Natural killer cell (primary cell): ENCODE measurements around the gene PPFIA2. TPM values are rescaled to one million over a fixed set of nuclear protein-coding genes. Genes with fewer than 3 reads are reported as not detected.

Experiments
- ATAC-seq, 3 donors: fragments of 150-1000 bp in 2 of 3; fragments of 200-7000 bp in 1 of 3; cut with Tn5 transposase; 1 replicate in 1 of 3; 2 replicates in 2 of 3; pipeline ENCODE4 v1.10.0; 2021; ENCODE audit warnings: mild to moderate bottlenecking in 2 of 3, moderate library complexity in 2 of 3
- DNase-seq, 2 donors: peaks; one replicate each; pipeline versions ENCODE4 v3.0.0 to v3.0.0-alpha.2; 2013 to 2021; ENCODE audit warnings: mixed read lengths in 1 of 2
- H3K27ac ChIP-seq: one replicate; pipeline ENCODE4 v1.5.1; 2013; ENCODE audit warnings: mild to moderate bottlenecking, low read length
- H3K27me3 ChIP-seq: one replicate; pipeline ENCODE4 v1.6.1; 2013; ENCODE audit warnings: low read length; ENCODE audit not compliant: control insufficient read depth, insufficient read depth
- H3K36me3 ChIP-seq: one replicate; pipeline ENCODE4 v1.6.1; 2013; ENCODE audit warnings: low read length; ENCODE audit not compliant: control insufficient read depth, insufficient read depth
- H3K4me1 ChIP-seq: one replicate; pipeline ENCODE4 v1.6.1; 2013; ENCODE audit warnings: low read length; ENCODE audit not compliant: control insufficient read depth, insufficient read depth
- H3K4me3 ChIP-seq: one replicate; pipeline ENCODE4 v1.5.1; 2013; ENCODE audit warnings: low read length
- H3K9me3 ChIP-seq: one replicate; pipeline ENCODE4 v1.6.1; 2013; ENCODE audit warnings: low read length; ENCODE audit not compliant: control insufficient read depth, insufficient read depth
- H3K27ac Mint-ChIP-seq, 2 donors: one replicate each; pipeline ENCODE4 v1.8.0; 2022; ENCODE audit warnings: mild to moderate bottlenecking in 2 of 2, mixed read lengths in 2 of 2, moderate library complexity in 1 of 2
- H3K27me3 Mint-ChIP-seq, 2 donors: one replicate each; pipeline ENCODE4 v1.8.0; 2022; ENCODE audit warnings: low read depth in 2 of 2, mixed read lengths in 2 of 2
- H3K36me3 Mint-ChIP-seq: one replicate; pipeline ENCODE4 v1.8.0; 2022; ENCODE audit warnings: mixed read lengths
- H3K4me1 Mint-ChIP-seq, 2 donors: one replicate each; pipeline ENCODE4 v1.8.0; 2022; ENCODE audit warnings: mixed read lengths in 2 of 2
- H3K4me3 Mint-ChIP-seq: one replicate; pipeline ENCODE4 v1.8.0; 2022; ENCODE audit warnings: mild to moderate bottlenecking, moderate library complexity, mixed read lengths
- H3K9me3 Mint-ChIP-seq, 2 donors: one replicate each; pipeline ENCODE4 v1.8.0; 2022; ENCODE audit warnings: mixed read lengths in 2 of 2
- CTCF ChIP-seq: fragments of 200-600 bp; IDR thresholded peaks from one replicate; pipeline ENCODE4 v1.8.0; 2022; ENCODE audit warnings: antibody characterized with exemption
- WGBS: methylation state at CpG from one replicate; pipeline ENCODE4 v1.1.7; 2013; ENCODE audit warnings: missing lambda C conversion rate; ENCODE audit not compliant: insufficient coverage; 5-methylcytosine and 5-hydroxymethylcytosine counted together
- intact Hi-C: fragments of 100-400 bp; cut with micrococcal nuclease; formaldehyde crosslinking; loops from one replicate; pipeline ENCODE4 v1.14.2; 2022
- total RNA-seq, 4 donors: library from RNA; stranded (reverse); fragments of 120-200 nt in 1 of 4; gene quantifications; one replicate each; pipeline versions ENCODE4 v1.2.3 to v1.2.4, GENCODE V29; 2013 to 2022

PPFIA2 gene
- total RNA-seq, 3 donors from 2014 or later (not counting 1 experiment from before 2014, with no cell fraction given) = not detected

- no peak for ATAC-seq
- H3K4me3 Mint-ChIP-seq = no peak overlapping the region
Observed at GRCh38 chr12:81378601-81379285, 380.4 kb downstream of the PPFIA2 start.

GRCh38 chr12:81377771-81378170 is 381.4 kb downstream of the PPFIA2 start:
- Mint-ChIP-seq H3K27ac (no peak overlapping the region), H3K36me3 (no peaks in the 10 kb centered on the region), H3K27me3 (no peaks in the 10 kb centered on the region), H3K4me1 (no peaks in the 10 kb centered on the region), H3K9me3 (peaks cover 4 to 6% of the 10 kb centered on the region in 2 donors), H3K4me3 (no peak overlapping the region)
- Histone ChIP-seq H3K27ac (no peak overlapping the region), H3K4me3 (no peak overlapping the region), H3K9me3 (peaks cover 3% of the 10 kb centered on the region), H3K4me1 (no peaks in the 10 kb centered on the region), H3K27me3 (no peaks in the 10 kb centered on the region), H3K36me3 (no peaks in the 10 kb centered on the region)
- whole genome bisulfite sequencing = 96% methylated on average over 4 of the region's 4 CpGs
- ATAC-seq (no peak), DNase-seq (no peak)
- intact Hi-C loops = no loop called here
- TF ChIP-seq CTCF = no peak

More at GRCh38 chr12:81378601-81379285, 380.4 kb downstream of the PPFIA2 start:
- H3K4me1 Mint-ChIP-seq = no peaks in the 10 kb centered on the region
- intact Hi-C loops = no loop called here
- Histone ChIP-seq H3K9me3 (peaks cover 3% of the 10 kb centered on the region), H3K4me1 (no peaks in the 10 kb centered on the region), H3K27ac (no peak overlapping the region), H3K36me3 (no peaks in the 10 kb centered on the region), H3K4me3 (no peak overlapping the region), H3K27me3 (no peaks in the 10 kb centered on the region)
- no peak for DNase-seq
- H3K36me3 Mint-ChIP-seq = no peaks in the 10 kb centered on the region
- 100% methylated on average over 1 of the region's 4 CpGs for WGBS
- H3K27me3 Mint-ChIP-seq = no peaks in the 10 kb centered on the region
- no peak for TF ChIP-seq CTCF
- peaks cover 4 to 6% of the 10 kb centered on the region in 2 donors for H3K9me3 Mint-ChIP-seq
- no peak overlapping the region for H3K27ac Mint-ChIP-seq

GRCh38 chr12:81375969-81376368 is 383.2 kb downstream of the PPFIA2 start:
- no peaks in the 10 kb centered on the region for H3K9me3 ChIP-seq
- ATAC-seq (no peak), DNase-seq (no peak)
- H3K4me3 ChIP-seq = no peak overlapping the region
- Mint-ChIP-seq H3K4me1 (no peaks in the 10 kb centered on the region), H3K9me3 (peaks cover 4 to 6% of the 10 kb centered on the region in 2 donors), H3K27me3 (no peaks in the 10 kb centered on the region), H3K36me3 (no peaks in the 10 kb centered on the region), H3K27ac (no peak overlapping the region), H3K4me3 (no peak overlapping the region)
- intact Hi-C loops = no loop called here
- TF ChIP-seq CTCF = no peak
- WGBS = 83% methylated on average over 2 of the region's 3 CpGs
- H3K4me1 ChIP-seq = no peaks in the 10 kb centered on the region
- no peaks in the 10 kb centered on the region for H3K27me3 ChIP-seq
- H3K27ac ChIP-seq = no peak overlapping the region
- no peaks in the 10 kb centered on the region for H3K36me3 ChIP-seq

- TF ChIP-seq CTCF = no peak
- no peaks in the 10 kb centered on the region for H3K27me3 ChIP-seq
- ATAC-seq (no peak), DNase-seq (no peak)
- Mint-ChIP-seq H3K36me3 (no peaks in the 10 kb centered on the region), H3K4me3 (no peak overlapping the region), H3K9me3 (peaks cover 5 to 6% of the 10 kb centered on the region in 2 donors), H3K27me3 (no peaks in the 10 kb centered on the region), H3K4me1 (no peaks in the 10 kb centered on the region), H3K27ac (no peak overlapping the region)
- H3K4me3 ChIP-seq = no peak overlapping the region
- no peaks in the 10 kb centered on the region for H3K9me3 ChIP-seq
- intact Hi-C loops = no loop called here
- H3K27ac ChIP-seq = no peak overlapping the region
- WGBS = 71% methylated on average over 1 of the region's 1 CpG
- H3K36me3 ChIP-seq = no peaks in the 10 kb centered on the region
- no peaks in the 10 kb centered on the region for H3K4me1 ChIP-seq
Observed at GRCh38 chr12:81370456-81370855, 388.7 kb downstream of the PPFIA2 start.
